NB4 (cell line): Measurements from ENCODE around the gene DSCAML1.

ENCODE experiments used
- CTCF ChIP-seq: IDR thresholded peaks from one replicate; pipeline ENCODE4 v1.5.1; 2012; ENCODE audit warnings: low read depth, low read length
- MAX ChIP-seq: IDR thresholded peaks from 2 replicates; pipeline ENCODE4 v1.6.1; 2011; ENCODE audit warnings: low read depth, low read length
- MYC ChIP-seq: IDR thresholded peaks from 2 replicates; pipeline ENCODE4 v1.6.1; 2011; ENCODE audit warnings: low read depth, low read length
- POLR2A ChIP-seq: IDR thresholded peaks from 2 replicates; pipeline ENCODE4 v1.6.1; 2011; ENCODE audit warnings: mild to moderate bottlenecking; ENCODE audit not compliant: insufficient read length; ENCODE audit errors: extremely low read depth

- TF ChIP-seq CTCF: no peak
- TF ChIP-seq MAX: no peak
- no peak for TF ChIP-seq POLR2A
- TF ChIP-seq MYC: no peak
Observed at GRCh38 chr11:117551761-117552343, 245.2 kb downstream of the DSCAML1 start.
